ENCODE measurements around the gene GLG1.
"Not testable (repeated sequence)": the region's sequence is repeated elsewhere in the genome, so short reads cannot be mapped to it uniquely, and the experiment has no call there.

GLG1 gene

DNA sequence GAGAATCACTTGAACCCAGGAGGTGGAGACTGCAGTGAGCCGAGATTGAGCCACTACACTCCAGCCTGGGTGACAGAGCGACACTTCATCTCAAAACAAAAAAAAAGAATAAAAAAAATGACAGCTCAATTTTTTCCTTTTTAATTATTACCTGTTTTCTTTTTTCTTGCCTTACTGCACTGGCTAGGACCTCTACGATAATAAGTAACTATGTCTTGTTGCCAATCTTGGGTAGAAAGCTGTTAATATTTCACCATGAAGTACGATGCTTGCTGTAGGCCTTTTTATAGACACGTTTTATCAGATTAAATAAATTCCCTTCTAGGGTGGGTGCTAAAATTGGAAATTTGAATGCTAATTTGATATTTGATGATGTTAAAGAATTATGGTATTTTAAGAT is 82.8 kb downstream of the GLG1 start:
- no peak for DNase-seq

DNA sequence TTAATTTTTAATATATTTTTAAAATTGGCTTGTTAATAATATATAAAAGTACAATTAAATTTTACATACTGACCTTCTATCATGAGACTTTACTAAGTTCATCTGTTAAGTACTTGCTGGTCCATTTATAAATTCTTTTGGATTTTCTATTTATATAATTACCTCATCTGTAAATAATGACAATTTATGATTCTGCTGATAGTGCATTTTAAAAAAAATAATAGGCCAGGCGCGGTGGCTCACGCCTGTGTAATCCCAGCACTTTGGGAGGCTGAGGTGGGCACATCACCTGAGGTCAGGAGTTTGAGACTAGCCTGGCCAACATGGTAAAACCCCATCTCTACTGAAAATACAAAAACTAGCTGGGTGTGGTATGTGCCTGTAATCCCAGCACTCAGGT is 83.2 kb downstream of the GLG1 start:
- not testable (repeated sequence) for DNase-seq

DNA sequence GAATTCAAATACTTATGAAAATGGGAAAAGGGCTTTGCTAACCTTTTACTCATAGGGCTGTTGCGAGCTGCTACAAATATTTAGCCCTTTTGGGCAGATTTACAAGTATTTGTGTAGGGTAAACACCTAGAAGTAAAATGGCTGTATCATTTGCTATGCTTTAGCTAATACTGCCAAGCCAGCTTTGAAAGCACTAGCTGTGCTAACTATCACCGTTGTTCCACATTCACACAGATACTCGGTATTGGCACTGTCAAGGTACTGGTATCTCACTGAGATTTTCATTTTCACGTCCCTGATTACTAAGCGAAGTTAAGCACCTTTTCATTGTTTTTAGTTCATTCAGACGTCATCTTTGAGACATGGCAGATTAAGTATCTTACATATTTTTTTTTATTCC is 84.8 kb downstream of the GLG1 start:
- no peak for DNase-seq

DNA sequence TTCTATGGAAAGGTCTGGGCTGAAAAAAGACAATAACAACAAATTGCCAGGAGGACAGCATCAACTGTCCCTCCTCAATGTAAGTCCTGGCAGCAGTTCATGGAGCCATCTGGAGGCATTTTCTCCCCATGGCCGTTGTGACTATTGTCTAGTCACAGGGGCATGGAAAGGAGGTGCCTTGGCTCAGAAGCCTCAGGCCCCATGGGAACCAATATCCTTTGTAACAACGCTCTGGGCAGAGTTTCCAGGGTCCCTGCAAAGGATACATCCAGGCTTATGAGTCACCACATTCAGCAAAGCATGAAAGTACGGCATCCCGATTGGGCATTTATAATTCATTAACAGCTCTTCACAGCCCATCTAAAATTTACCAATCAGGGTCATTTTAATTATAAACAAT is 85.2 kb downstream of the GLG1 start:
- no peak for DNase-seq

DNA sequence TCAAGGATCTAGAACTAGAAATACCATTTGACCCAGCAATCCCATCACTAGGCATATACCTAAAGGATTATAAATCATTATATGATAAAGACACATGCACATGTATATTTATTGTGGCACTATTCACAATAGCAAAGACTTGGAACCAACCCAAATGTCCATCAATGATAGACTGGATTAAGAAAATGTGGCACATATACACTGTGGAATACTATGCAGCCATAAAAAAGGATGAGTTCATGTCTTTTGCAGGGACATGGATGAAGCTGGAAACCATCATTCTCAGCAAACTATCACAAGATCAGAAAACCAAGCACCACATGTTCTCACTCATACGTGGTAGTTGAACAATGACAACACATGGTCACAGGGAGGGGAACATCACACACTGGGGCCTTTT is 88.0 kb downstream of the GLG1 start:
- DNase-seq = not testable (repeated sequence)

DNA sequence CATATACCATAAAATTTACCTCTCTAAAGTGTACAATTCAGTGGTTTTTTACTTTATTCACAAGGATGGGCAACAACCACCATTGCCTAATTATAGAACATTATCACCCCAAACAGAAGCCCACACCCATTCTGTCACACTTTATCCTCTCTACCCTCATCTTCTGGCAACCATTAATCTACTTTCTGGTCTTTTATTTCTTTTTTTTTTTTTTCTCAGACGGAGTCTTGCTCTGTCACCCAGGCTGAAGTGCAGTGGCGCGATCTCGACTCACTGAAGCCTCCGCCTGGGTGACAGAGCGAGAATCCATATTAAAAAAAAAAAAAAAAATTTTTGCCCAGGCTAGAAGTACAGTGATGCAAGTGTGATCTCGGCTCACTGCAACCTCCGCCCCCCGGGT is 95.0 kb downstream of the GLG1 start:
- no peak for DNase-seq

DNA sequence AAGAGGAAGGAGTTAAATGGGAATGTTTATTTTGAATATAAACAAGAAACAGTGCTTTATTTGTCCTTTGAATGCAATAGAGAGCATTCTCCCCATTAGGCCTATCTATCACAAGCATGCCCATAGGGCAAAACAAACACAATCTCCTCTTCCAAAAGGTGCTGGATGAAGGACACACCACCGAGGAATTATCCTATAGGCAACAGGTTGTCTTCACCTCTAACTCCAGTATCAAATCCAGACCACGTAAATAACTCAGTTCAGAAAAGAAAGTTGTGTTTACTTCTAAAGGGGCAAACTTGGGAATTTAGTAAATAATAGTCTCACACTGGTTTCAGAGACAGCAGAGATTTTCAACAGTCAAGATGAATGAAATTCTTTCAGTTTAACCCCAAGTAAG is 101.9 kb downstream of the GLG1 start:
- no peak for DNase-seq

DNA sequence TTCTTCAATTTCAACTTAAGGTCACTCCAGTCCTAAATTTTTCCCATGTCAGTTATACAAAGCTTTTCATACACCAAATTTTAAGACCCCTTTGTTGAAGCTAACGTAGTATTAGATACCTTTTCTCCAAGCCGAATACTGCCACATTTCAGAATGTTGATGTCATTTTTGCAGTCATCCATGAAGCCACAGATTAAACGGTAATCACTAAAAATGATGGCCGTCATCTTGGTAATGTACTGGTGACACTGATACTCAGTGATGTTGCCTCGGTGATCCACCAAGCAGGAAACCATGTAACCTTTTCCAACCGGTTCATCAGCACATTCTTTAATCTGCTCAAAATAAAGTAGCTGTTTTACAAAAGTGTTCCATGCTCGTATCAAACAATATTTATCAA is 103.5 kb downstream of the GLG1 start:
- DNase-seq = no peak

DNA sequence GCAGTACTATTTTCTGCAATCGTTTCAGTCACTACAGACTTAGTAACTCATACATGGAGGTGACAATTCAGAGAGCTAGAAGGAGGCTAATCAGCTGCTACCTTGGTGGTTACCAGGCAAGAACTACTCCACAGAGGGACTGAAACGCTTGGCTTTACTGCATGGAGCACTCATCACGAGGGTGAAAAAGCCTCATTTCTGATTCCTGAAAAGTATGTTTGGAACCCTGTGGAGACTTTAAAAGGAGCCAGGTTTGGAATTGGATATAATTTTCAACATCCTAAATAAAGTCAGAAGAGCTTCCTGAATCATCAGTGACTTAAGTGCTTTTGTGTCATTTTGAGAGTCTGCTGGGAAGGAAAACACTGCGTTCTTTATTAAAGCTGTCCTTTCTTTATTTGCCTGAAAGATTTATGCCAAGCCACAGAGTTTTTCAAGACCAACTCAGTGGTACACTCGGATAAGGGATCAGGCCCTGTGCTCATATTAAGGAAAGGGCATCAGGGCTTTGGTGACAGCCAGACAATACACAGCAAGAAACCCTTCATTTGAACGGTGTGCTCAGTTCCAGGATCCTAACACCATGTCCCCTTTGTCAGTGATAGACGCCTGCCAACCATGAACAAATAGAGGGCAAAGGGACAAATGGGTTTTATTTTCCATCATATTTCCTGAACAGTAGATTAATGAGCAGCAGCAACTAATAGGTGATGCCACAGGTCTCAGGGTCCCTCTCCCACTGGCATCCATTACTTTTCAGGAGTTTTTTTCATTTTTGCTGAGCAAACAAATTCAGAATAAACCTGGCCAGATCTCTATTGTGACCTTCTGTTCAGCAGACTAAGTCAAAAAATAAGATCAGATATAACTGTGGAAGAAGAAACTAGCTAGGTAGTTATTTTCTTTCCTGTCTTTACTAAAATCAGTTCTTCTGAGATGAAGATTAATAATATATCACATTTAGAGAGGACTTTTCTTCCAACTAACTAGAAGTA is 105.1 kb downstream of the GLG1 start:
- no peak for DNase-seq

DNA sequence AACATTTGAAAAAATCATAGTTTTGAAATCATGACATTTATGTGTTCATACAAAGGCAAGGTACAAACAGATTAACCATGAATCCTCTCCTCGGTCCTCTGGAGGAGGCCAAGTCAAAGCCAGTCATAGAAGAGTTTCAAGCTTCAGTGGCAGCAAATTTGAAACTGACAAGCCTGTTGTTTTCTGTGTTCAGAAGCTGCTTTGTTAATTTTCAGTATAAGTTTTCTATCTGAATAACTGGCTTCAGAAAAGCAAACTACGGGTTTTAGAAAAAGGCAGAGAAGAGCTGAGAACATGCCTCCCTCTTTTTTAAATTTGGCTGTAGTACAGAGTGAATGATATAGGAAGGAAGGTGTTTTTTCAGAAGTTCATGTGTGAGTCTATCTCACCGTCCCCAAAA is 106.0 kb downstream of the GLG1 start:
- DNase-seq = no peak

DNA sequence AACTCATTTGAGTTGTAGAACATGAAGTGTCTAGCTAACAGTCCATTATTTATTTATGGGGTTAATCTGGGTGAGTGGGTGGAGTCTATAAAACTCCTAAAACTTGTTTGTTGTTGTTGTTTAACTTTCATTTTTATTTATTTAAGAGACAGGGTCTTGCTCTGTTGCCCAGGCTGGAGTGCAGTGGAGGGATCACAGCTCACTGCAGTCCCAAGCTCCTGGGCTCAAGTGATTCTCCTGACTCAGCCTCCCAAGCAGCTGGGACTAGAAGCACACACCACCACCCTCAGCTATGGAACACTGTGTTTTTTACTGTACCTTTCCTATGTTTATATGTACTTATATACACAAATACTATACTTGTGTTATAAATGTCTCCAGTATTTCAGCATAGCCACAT is 107.8 kb downstream of the GLG1 start:
- no peak for DNase-seq

DNA sequence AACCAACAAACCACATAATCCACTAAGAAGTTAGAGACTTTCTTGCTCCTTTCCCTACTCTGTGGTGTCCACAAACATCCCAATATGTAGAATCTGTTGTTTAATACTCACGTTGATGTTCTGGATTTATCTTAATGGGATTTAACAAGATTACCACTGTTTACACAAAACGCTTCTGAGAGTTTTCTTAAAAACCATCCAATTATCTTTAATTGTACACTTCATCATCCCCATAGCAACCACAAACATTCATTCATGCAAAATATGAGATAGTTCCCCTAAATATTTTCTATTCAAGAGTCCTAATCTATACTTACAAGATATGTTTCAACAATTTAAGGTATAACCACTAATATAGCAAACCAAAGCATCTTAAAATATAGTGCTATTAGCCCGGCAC is 109.2 kb downstream of the GLG1 start:
- DNase-seq = no peak

DNA sequence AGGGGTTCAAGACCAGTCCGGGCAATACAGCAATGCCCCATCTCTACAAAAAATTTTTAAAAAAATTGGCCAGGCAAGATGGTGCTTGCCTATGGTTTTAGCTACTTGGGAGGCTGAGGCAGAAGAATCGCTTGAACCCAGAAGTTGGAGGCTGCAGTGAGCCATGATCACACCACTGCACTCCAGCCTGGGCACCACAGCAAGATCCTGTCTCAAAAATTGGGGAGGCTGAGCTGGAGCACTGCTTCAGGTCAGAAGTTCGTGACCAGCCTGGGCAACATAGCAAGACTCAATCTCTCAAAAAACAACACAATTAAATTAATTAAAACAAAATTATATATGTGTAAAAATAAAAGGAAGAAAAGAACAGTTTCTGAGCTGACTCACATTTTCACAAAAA is 110.9 kb downstream of the GLG1 start:
- DNase-seq = no peak

DNA sequence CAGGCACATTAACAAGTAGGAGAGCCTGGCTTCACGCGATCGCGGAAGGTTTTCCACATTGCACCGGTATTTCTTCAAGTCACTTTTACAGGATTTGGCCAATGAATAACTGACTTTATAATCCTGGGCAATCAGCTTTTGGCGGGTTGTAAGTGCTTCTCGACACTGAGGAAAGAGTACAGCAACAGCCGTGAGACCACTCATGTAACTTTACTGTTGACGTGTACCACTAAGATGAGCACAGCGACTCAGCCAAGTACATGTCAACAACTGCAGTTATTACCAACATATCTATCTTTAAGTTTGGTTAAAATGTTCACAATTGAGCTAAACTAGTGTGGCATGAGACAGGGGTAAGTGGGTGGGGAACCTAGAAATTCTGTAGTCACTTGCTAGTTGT is 113.9 kb downstream of the GLG1 start:
- no peak for DNase-seq

DNA sequence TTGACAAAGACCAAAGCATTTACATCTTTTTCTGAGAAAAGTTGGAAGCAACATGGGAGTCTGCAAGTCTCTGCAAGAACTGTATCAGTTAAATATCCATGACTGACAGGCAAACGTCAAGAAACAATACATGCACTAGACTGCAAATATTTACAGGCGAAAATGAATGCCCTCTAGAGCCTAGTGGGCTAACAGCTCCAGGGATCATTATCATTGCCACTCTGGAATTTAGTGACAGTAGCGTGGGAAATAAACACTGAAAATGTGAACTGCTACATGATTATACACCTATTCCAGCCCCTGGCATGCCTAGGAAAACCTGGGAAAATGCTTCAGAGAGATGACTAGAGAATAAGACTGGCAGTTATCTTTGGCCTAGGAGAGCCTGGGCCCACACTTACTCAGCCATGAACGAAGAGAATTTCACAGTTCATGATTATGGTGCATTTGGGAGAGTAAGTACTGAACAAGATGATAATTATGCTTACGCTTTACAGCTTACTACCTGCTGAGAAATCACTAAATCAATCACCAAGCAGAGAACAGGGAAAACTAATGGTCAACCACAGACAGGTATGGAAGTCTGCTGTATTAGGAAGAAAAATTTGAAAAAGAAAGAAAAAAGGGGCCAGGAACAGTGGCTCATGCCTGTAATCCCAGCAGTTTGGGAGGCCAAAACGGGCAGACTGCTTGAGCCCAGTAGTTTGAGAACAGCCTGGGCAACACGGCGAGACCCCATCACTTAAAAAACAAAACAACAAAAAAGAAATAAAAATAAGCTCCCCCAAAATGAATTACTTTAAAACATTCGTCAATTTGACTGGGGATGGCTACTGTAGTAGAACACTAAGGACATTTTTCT is 119.0 kb downstream of the GLG1 start:
- no peak for DNase-seq

DNA sequence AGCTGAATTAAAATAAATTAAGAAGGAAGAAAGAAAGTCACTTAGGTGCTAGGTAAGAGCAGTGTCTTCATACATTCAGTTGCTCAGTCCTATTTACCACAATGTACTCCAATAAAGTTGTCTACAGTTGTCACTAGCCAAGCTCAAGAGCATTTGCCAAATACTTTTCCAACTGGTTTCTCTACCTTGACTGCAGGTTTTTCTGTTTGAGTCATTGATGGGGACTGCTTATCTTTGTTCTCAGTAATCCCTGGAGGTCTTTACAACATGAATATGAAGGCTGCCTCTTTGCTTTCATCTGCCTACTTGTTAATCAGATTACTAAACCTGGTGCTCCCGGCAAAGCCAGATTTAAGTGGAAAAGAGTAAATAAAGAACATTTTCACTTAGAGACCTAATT is 121.0 kb downstream of the GLG1 start:
- DNase-seq = no peak

DNA sequence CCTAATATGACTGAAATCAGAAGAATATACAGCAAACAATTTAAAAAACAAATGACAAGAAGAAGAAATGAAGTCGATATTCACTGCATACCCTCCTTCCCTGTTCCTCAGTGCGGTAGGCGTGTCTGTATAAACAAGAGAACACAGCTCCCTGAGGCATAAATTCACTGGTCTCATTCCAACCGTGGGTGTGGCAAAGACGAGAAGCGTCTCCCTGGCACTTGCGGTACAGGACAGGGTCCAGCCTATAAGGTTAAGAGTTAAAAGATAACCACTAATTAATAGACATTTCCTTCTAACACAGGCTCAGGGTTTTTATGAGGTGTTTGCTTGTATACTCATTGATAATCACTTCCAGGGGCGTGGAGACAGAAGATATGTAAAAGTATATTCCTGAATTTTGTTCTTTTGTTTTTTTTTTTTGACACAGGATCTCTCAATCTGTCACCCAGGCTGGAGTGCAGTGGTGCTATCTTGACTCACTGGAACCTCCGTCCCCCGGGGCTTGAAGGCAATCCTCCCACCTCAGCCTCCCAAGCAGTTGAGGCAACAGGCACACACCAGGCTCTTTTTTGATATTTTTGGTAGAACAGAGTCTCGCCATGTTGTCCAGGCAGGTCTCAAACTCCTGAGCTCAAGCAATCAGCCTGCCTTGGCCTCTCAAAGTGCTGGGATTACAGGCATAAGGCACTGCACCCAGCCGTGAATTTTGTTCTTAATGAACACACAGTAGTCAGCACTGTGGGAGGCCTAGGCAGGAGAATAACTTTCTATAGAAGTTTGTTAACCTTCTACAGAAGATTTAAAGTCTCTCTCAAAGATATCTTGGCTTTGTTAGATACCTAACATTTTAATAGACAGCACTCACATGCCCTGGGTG is 126.5 kb downstream of the GLG1 start:
- DNase-seq = no peak

DNA sequence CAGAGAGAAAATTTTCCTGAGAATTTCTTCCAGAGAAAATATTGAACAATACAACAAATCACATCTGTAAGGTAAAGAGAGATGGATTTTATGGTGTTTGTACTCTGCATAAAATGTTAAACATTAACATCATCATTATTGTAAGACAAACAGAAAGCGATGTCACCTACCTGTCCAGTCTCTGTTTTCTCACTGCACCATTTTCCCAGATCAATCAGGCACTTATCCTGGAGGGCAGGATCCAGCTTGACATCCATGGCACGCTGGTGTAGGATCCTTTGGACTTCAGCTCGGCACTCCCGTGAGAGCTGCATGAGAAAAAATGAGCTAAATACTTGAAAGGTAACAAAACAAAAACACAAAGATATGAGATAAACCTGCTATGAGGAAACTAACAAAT is 129.7 kb downstream of the GLG1 start:
- no peak for DNase-seq

DNA sequence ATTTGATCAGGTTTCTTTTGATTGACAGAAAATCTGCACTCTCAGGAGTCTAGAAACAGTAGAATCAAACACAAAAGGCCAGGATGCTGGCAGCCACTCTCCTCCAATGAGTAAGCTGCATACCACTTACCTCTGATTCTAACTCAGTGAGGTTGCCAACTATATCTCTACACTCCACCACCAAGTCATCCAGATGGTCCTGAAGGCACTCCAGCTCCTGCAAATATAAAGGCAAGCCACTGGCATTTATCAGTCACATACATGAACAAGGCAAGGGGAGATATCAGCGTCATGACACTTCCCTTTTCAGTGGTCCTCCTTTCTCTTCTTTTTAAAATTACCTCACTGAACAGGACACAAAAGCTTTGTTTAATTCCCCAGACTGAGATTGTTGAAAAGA is 132.5 kb downstream of the GLG1 start:
- DNase-seq = no peak

DNA sequence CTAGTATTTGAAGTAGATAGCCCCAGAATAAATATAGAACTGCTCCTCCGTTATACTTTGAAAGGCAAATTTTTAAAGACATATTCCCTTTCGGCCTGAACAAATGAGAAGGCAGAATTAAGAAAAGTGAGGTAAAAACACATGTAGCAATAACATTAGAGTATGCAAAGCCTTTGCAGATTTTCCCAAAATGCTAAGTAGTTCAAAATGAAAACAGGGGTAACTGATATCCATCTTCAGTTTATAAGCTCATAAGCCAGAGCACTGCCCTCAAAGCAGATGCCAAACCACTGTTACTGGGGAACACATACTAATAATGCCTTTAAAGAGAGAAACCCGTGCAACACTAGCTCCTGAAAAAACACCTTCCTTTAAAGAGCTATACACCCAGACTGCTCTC is 134.4 kb downstream of the GLG1 start:
- no peak for DNase-seq

DNA sequence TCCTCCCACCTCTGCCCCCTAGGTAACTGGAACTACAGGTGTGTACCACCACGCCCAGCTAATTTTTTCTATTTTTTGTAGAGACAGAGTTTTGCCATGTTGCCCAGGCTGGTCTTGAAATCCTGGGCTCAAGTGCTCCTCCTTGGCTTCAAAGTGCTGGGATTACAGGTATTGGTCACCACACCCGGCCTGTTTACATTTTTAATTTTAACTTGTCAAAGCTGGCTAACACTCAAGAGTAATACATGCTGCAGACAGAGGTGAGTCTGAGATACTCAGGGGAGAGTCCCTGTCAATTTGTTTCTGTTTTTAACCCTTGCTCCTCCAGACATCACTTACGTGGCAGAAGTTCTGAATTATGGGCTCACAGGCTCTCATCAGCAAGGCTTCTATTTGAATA is 134.9 kb downstream of the GLG1 start:
- no peak for DNase-seq

DNA sequence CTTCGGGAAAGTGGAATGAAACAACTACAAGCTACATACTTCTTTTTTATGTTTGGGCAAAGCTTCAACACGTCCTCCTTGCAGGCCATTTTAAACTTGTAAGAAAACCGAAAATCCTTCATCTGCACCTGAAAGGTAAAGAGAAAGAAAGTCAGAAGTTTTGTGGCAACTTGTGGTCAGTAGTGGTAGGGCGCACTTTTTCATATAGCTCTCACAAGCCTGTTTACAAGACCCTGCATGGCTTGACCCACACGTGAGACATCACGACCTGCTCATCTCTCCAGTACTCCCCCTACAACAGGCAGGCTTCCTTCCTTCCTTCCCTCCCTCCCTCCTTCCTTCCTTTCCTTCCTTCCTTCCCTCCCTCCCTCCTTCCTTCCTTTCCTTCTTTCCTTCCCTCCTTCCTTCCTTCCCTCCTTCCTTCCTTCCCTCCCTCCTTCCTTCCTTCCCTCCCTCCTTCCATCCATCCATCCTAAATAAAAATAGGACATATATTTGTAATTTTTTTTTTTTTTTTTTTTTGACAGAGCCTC is 136.9 kb downstream of the GLG1 start:
- no peak for DNase-seq

All from CD4-positive, alpha-beta T cell treated with Interleukin-4 for 1 hour (primary cell).